Renal cortical epithelial cell (primary cell): Measurements from ENCODE around the gene STARD4. TPM values are rescaled to one million over a fixed set of nuclear protein-coding genes. Genes with fewer than 3 reads are reported as not detected.

ENCODE experiments used
- DNase-seq: peaks from one replicate; pipeline ENCODE4 v3.0.0-alpha.2; 2011; ENCODE audit warnings: low read depth
- total RNA-seq: library from RNA; depleted of rRNA; stranded (reverse); fragments of >200 nt; gene quantifications from 2 replicates; pipeline ENCODE4 v1.2.3, GENCODE V29; 2014

STARD4 gene
- total RNA-seq, 1 donor from 2014 or later = 29.5 TPM

DNA sequence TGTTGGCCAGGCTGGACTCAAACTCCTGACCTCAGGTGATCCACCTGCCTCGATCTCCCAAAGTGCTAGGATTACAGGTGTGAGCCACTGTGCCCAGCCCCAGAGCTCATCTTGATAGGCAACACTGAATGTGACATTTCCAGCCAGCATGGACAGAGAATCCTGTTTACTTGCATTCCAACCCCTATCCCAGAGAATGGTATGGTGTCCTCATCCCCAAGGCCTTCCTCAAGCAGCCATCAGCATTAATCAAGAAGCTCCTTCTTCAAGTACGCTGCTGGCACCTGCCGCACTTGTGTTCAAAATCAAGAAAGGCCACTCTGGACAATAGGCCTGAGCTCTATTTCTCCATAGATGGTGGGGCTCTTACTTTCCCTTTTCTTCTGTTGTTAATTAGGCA lies 40.2 kb downstream of the STARD4 start:
- DNase-seq = no peak

GRCh38 chr5:111469903-111470302 lies 42.4 kb downstream of the STARD4 start:
- DNase-seq = no peak

GRCh38 chr5:111469293-111469896 lies 42.9 kb downstream of the STARD4 start:
- DNase-seq = no peak

GRCh38 chr5:111463311-111463710 lies 49.0 kb downstream of the STARD4 start:
- DNase-seq = no peak

DNA sequence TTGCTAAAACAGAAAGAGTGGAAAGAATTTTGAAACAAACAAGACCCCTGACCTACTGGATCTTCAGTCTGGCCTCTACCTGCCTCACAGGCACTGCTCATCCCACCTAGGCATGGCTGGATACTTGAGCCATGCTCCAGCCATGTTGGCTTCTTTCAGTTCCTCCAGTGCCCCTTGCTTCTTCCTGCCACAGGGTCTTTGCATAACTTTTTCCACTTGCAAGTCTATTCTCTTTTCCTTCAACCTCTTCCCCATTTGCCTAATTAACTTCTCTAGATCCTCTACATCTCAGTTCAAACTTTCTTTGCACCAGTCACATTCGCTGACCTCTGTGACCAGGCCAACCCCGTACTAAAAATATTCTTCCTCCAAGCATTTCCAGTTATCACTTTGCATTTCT lies 50.4 kb downstream of the STARD4 start:
- no peak for DNase-seq

- DNase-seq = peak; percentile 16
These were observed 51.1 kb downstream of the STARD4 start for GRCh38 chr5:111461255-111461671.

- DNase-seq = no peak
These were observed 57.6 kb downstream of the STARD4 start for GRCh38 chr5:111454776-111455175.

- peak; percentile 16 for DNase-seq
These were observed 58.1 kb downstream of the STARD4 start for GRCh38 chr5:111454198-111454622.

DNA sequence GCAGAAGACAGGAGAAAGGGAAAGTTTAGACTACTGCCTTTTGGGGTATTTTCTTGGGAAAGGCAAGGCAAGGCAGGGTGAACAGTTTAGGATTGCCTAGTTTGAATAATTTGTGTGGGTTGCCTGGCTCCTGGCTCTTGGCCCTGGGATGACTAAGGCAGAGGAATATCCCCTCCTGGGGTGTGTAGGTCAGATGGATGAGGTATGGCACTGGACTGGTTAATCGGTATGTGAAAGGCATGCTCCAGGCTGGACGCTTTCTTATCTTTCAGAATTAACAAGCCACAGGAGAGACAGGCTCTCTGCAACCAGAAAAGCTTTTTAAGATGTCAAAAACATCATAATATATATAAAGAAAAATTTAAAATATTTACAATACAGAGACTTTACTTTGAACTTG lies 58.6 kb downstream of the STARD4 start:
- peak; percentile 26 for DNase-seq

DNA sequence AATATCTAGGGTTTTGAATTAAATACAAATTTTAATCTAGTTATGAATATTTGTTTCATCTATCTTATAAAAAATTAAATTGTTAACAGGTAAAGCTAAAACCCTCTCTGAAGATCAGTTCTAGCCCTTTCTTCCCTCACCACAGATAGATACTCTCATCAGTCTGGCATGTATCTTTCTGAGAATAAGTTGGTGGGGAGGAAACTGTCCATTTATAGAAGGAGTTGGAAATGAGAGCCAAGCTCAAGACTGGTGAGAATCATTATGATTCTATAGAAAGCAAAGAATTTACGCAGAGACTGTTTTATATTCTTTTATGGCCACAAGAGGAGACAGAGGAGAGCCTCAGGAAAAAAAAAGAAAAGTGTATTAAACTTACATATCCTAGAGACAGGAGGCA lies 59.0 kb downstream of the STARD4 start:
- no peak for DNase-seq

DNA sequence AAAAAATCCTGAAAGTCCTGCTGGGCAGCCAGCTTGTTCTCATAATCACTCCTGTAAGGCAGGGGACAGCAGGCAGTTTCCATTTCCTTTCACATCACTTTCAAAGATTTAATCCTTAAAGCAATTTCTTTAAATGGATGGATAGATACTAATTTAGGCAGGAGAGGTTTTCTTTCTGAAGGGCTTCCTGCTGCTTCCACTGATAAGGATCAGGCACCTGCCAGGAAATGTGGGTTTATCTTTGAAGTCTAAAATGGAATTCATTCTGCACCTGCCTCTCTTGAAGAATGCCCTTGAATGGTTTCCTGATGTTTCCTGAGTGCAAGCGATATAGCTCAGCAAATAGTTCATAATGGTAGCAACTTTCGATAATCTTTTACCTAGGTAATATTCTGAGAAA lies 64.5 kb downstream of the STARD4 start:
- DNase-seq = no peak

GRCh38 chr5:111447099-111447498 lies 65.2 kb downstream of the STARD4 start:
- no peak for DNase-seq

Other genes starting within 250 kb of the STARD4 start
- 50.5 and 85.8 TPM in 2 replicates for gene NREP, start 244.7 kb upstream of the STARD4 start, total RNA-seq